GM19238 (cell line): ENCODE results near the gene LAG3.
A peak's percentile ranks its signal among the peaks of the same experiment; 100 is the strongest.

Source experiments
- DNase-seq: peaks from one replicate; pipeline ENCODE4 v3.0.0; 2011; ENCODE audit warnings: low spot score; ENCODE audit not compliant: insufficient read length

LAG3 gene

GRCh38 chr12:6771091-6771495 is 1.2 kb upstream of the LAG3 start:
- no peak for DNase-seq

- no peak for DNase-seq
Observed at GRCh38 chr12:6771509-6772330, 600 bp upstream of the LAG3 start.

GRCh38 chr12:6772726-6773589 is 638 bp downstream of the LAG3 start:
- peak; percentile 50 for DNase-seq

- DNase-seq, result no peak
Observed at GRCh38 chr12:6773590-6774351, 1.5 kb downstream of the LAG3 start.

- DNase-seq, result no peak
Observed at GRCh38 chr12:6774499-6775062, 2.3 kb downstream of the LAG3 start.

- DNase-seq, result no peak
Observed at GRCh38 chr12:6775185-6776174, 3.2 kb downstream of the LAG3 start.

GRCh38 chr12:6777386-6777785 is 5.1 kb downstream of the LAG3 start:
- no peak for DNase-seq

- DNase-seq, result no peak
Observed at GRCh38 chr12:6778217-6778573, 5.9 kb downstream of the LAG3 start.

GRCh38 chr12:6778574-6779550 is 6.5 kb downstream of the LAG3 start:
- DNase-seq, result peak; percentile 81

GRCh38 chr12:6779708-6780432 is 7.5 kb downstream of the LAG3 start:
- no peak for DNase-seq

GRCh38 chr12:6780573-6780972 is 8.3 kb downstream of the LAG3 start:
- no peak for DNase-seq

GRCh38 chr12:6782119-6782518 is 9.8 kb downstream of the LAG3 start:
- DNase-seq, result no peak

- DNase-seq, result no peak
Observed at GRCh38 chr12:6782850-6783566, 10.7 kb downstream of the LAG3 start.

- DNase-seq, result no peak
Observed at GRCh38 chr12:6783828-6784227, 11.5 kb downstream of the LAG3 start.

GRCh38 chr12:6784296-6784695 is 12.0 kb downstream of the LAG3 start:
- no peak for DNase-seq

GRCh38 chr12:6784761-6785160 is 12.4 kb downstream of the LAG3 start:
- DNase-seq, result no peak

- no peak for DNase-seq
Observed at GRCh38 chr12:6786416-6787094, 14.2 kb downstream of the LAG3 start.
